Measurements from ENCODE around the gene KCNJ8.

GRCh38 chr12:21813751-21814150 lies 39.2 kb upstream of the KCNJ8 start:
- TF ChIP-seq CTCF (IDR thresholded peaks at IDR 0.05) (no peak), POLR2A (IDR thresholded peaks at IDR 0.05) (no peak)
